ENCODE data around the gene IRAK3.

DNA sequence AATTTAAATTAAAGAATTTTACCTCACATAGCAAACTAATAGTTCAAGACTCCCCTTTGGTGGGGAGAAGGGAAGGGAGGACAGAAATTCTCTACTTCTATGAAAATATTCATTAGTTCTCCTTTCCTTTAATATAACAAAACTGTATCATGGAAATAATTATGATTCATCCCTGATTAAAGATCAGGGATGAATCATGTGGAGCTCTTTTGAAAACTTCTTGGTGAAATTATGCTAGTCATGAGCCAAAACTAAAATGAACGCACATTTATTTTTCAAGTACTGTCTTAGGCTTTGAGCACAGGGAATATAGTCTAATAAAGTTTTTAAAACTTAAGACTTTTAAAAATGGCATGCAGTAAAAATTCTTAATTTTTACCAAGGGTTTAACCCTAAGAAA is 36.3 kb upstream of the IRAK3 start:
- TF ChIP-seq, protein P1, sequence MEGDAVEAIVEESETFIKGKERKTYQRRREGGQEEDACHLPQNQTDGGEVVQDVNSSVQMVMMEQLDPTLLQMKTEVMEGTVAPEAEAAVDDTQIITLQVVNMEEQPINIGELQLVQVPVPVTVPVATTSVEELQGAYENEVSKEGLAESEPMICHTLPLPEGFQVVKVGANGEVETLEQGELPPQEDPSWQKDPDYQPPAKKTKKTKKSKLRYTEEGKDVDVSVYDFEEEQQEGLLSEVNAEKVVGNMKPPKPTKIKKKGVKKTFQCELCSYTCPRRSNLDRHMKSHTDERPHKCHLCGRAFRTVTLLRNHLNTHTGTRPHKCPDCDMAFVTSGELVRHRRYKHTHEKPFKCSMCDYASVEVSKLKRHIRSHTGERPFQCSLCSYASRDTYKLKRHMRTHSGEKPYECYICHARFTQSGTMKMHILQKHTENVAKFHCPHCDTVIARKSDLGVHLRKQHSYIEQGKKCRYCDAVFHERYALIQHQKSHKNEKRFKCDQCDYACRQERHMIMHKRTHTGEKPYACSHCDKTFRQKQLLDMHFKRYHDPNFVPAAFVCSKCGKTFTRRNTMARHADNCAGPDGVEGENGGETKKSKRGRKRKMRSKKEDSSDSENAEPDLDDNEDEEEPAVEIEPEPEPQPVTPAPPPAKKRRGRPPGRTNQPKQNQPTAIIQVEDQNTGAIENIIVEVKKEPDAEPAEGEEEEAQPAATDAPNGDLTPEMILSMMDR (IDR thresholded peaks at IDR 0.05 in 4 of 5, conservative IDR thresholded peaks at IDR 0.05 in 1 of 5): no peak
- no peak for TF ChIP-seq POLR2A (IDR thresholded peaks at IDR 0.05)

Data from gastrocnemius medialis (tissue), 4 donors.